ENCODE results near the gene TOR1A. TPM values are rescaled to one million over a fixed set of nuclear protein-coding genes. Genes with fewer than 3 reads are reported as not detected.
"Not testable (repeated sequence)": the region's sequence is repeated elsewhere in the genome, so short reads cannot be mapped to it uniquely, and the experiment has no call there.

TOR1A gene
- total and polyA plus RNA-seq, 3 donors from 2014 or later = 23.1 to 43.4 (median 32.9) TPM

GRCh38 chr9:129801504-129801903 is 22.4 kb downstream of the TOR1A start:
- DNase-seq = no peak
- Histone ChIP-seq H3K4me1 (peaks cover 5% of the 10 kb centered on the region), H3K27ac (no peak overlapping the region), H3K9me3 (no peaks in the 10 kb centered on the region), H3K27me3 (no peaks in the 10 kb centered on the region), H3K4me3 (no peak overlapping the region), H3K36me3 (ENCODE audit: low read depth, missing control alignments) (no peaks in the 10 kb centered on the region)
- 50 to 71% methylated on average over 17 of the region's 17 CpGs for WGBS, 2 donors
- TF ChIP-seq POLR2A (IDR thresholded peaks at IDR 0.05) (no peak), CTCF (IDR thresholded peaks at IDR 0.05) (no peak)
- intact Hi-C loops (cut with DNase I; ENCODE audit: low total_unique reads) = no loop called here

GRCh38 chr9:129798973-129799372 is 25.0 kb downstream of the TOR1A start:
- peaks cover 3% of the 10 kb centered on the region for H3K4me1 ChIP-seq
- no peak overlapping the region for H3K4me3 ChIP-seq
- no peaks in the 10 kb centered on the region for H3K36me3 ChIP-seq (ENCODE audit: low read depth, missing control alignments)
- TF ChIP-seq POLR2A (IDR thresholded peaks at IDR 0.05) (no peak), CTCF (IDR thresholded peaks at IDR 0.05) (no peak)
- no peak for DNase-seq
- intact Hi-C loops (cut with DNase I; ENCODE audit: low total_unique reads) = no loop called here
- H3K9me3 ChIP-seq = no peaks in the 10 kb centered on the region
- 62 to 70% methylated on average over 6 of the region's 6 CpGs for WGBS, 2 donors
- no peak overlapping the region for H3K27ac ChIP-seq
- H3K27me3 ChIP-seq = no peaks in the 10 kb centered on the region

GRCh38 chr9:129796029-129796428 is 27.9 kb downstream of the TOR1A start:
- H3K4me1 ChIP-seq; DNase-seq; H3K9me3 ChIP-seq; H3K27me3 ChIP-seq; H3K36me3 ChIP-seq (ENCODE audit: low read depth, missing control alignments); intact Hi-C loops (cut with DNase I; ENCODE audit: low total_unique reads); H3K27ac ChIP-seq; H3K4me3 ChIP-seq: not testable (repeated sequence)
- WGBS, 2 donors = 72 to 93% methylated on average over 2 of the region's 2 CpGs

- Histone ChIP-seq H3K9me3 (no peaks in the 10 kb centered on the region), H3K4me1 (peaks cover 4% of the 10 kb centered on the region), H3K4me3 (no peak overlapping the region), H3K36me3 (ENCODE audit: low read depth, missing control alignments) (no peaks in the 10 kb centered on the region), H3K27me3 (no peaks in the 10 kb centered on the region), H3K27ac (no peak overlapping the region)
- no peak for DNase-seq
- intact Hi-C loops (cut with DNase I; ENCODE audit: low total_unique reads) = no loop called here
- WGBS, 2 donors = 90 to 91% methylated on average over 8 of the region's 8 CpGs
- no peak for TF ChIP-seq POLR2A (IDR thresholded peaks at IDR 0.05)
- no peak for TF ChIP-seq CTCF (IDR thresholded peaks at IDR 0.05)
These were observed 29.4 kb downstream of the TOR1A start for GRCh38 chr9:129794549-129794948.

DNA sequence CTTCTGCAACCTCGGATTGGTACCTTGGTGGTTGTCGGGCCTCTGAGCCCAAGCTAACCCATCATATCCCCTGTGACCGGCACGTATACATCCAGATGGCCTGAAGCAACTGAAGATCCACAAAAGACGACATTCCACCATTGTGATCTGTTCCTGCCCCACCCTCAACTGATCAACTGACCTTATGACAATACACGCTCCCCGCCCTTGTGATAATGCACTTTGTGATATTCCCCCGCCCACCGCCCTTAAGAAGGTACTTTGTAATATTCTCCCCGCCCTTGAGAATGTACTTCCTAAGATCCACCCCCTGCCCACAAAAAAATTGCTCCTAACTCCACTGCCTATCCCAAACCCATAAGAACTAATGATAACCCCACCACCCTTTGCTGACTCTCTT is 37.5 kb downstream of the TOR1A start:
- no peaks in the 10 kb centered on the region for H3K27me3 ChIP-seq
- H3K4me3 ChIP-seq = no peak overlapping the region
- peaks cover 4% of the 10 kb centered on the region for H3K4me1 ChIP-seq
- H3K36me3 ChIP-seq (ENCODE audit: low read depth, missing control alignments) = no peaks in the 10 kb centered on the region
- no peak for DNase-seq
- intact Hi-C loops (cut with DNase I; ENCODE audit: low total_unique reads) = loop anchor here (10.0 kb wide), 1 partner anchor 652 kb away; no protein-coding TSS in a partner anchor
- TF ChIP-seq CTCF (IDR thresholded peaks at IDR 0.05) (no peak), POLR2A (IDR thresholded peaks at IDR 0.05) (no peak)
- H3K9me3 ChIP-seq = no peaks in the 10 kb centered on the region
- H3K27ac ChIP-seq = no peak overlapping the region
- 92 to 94% methylated on average over 10 of the region's 10 CpGs for WGBS, 2 donors
